GM21786 (cell line): Measurements from ENCODE around the gene RGS9.
"Not testable (repeated sequence)": the region's sequence is repeated elsewhere in the genome, so short reads cannot be mapped to it uniquely, and the experiment has no call there.

Experiments
- ATAC-seq: cut with Tn5 transposase; IDR thresholded peaks from one replicate; pipeline ENCODE4 v1.9.1; 2021; ENCODE audit not compliant: unreplicated experiment

Gene RGS9

DNA sequence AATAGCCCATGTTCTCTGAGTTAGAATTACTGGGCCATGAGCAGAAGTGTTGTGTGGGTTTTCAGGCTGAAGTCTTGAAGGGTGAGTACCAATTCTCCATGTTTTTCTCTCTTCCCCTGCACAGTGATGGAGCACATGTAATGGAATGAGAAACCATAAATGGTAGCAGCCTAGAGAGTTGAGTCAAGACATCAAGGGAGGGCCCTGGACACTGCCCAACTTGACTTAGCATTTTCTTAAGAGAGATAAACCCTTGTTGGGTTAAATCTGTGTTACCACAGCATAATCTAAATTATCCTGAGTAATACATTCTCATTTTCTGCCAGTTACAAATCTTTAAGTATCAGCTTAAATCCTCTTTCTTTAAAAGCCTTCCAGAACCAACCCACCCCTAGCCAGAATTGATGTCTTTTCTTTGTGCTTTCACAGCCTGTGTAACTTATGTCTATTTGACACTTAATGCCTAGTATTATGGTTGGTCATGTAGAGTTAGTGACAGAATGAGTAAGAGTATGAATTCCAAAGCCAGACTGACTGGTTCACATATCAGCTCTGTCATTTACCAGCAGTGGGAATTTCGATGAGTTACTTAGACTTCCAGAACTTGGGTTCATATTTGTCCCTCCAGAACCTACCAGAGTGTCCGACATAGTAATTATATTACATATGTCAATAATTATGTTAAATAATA, 27.0 kb upstream of the RGS9 start:
- ATAC-seq: no peak

DNA sequence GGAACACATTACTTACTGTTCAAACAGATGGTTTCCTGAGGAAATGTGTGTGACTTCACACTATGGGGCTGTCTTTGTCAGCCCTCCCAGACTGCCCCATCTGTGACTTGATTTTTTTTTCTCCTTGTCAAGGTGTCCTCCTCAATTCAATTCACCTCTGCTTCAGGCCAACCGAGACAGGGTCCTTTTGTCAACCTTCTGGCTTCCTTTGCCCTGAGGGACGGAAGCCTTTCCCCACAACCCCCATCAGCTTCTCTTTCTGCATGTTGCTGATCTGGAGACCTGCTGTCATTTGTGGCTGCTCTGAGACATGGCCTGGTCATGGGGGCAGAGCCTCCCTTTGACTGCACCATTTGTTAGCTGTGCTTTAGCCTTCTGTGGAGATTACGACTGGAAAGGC, 21.3 kb upstream of the RGS9 start:
- no peak for ATAC-seq

DNA sequence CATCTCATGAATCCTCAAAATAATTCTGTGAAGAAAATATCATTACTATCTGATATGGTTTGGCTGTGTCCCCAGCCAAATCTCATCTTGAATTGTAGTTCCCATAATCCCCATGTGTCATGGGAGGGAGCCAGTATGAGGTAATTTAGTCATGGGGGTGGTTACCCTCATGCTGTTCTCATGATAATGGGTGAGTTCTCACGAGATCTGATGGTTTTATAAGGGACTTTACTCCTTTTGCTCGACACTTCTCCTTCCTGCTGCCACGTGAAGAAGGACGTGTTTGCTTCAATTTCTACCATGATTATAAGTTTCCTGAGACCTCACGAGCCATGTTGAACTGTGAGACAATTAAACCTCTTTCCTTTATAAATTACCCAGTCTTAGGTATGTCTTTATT, 20.7 kb upstream of the RGS9 start:
- not testable (repeated sequence) for ATAC-seq

DNA sequence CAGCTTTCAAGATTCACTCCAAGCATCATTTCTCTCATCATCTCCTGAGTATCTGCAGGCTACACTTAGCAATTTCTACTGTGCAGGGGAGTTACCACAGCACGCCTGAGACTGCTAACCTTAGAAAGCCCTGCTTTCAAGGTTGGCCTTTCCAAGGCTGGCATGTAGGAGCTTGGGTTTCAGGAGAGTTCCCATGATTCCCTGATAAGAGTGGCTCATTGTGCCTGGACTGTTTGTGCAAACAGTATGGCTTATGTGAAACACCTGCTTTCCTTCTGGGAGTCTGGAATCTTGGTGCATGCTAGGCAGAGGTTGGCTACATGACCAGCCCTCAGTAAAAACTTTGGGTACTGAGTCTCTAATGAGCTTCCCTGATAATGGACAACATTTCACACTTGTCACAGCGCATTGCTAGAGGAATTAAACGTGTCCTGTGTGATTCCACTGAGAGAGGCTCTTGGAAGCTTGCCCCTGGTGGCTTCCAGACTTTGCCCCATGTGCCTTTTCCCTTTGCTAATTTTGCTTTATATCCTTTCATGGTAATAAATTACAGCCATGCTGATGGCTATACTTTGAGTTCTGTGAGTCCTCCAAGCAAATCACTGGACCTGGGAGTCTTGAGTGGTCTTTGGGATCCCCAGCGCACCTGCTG, 19.7 kb upstream of the RGS9 start:
- ATAC-seq: no peak

DNA sequence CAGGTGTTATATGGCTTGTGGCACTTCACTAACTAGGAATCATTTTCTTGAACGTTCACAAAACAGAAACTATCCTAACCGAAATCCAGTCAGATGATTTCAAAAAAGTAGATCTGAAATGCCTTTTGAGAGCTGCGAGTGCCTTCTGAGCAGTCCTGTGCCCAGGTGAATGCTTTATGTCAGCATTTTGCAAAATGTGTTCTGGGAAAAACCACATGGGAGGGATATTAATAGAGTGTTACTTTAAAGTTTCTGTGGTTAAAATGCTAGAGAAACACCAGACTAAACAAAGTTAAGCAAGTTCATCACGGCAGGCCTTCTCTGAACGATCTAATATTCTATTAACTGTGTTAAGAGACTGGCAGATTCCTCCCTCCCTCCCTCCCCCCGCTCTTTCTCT, 15.8 kb upstream of the RGS9 start:
- no peak for ATAC-seq

DNA sequence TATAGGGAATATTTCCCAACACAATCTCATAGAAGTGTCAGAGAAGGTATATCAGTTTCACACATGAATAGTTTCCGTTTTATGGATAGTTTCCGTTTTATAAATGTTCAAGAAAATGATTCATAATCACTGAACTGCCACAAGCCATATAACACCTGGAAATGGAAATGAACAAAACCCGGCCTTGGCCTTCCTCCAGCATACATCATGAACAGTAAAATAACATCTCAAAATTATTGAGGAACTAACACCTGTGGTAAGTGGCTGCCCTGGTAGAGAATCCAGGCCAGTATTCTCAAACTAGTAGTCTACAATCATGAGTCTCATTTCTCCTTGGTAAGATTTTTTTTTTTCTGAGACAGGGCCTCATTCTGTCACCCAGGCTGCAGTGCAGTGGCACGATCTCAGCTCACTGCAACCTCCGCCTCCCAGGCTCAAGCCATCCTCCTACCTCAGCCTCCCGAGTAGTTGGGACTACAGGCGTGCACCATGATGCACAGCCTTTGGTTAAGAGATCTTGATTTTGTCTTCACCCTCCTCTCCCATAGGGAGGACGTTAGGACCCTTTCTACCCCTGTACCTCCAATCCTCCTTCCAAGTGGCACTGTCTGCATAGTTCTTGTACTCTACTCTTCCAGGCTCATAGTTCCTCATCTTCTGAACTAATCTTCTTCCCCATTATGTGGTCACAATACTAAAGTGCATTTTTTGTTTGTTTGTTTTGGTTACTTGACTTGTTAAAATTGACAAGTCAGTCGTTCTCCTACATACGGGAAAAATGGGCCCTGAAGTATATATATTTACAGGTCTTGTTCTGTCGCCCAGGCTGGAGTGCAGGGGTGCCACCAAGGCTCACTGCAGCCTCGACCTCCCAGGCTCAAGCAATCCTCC, 15.0 kb upstream of the RGS9 start:
- ATAC-seq: no peak

DNA sequence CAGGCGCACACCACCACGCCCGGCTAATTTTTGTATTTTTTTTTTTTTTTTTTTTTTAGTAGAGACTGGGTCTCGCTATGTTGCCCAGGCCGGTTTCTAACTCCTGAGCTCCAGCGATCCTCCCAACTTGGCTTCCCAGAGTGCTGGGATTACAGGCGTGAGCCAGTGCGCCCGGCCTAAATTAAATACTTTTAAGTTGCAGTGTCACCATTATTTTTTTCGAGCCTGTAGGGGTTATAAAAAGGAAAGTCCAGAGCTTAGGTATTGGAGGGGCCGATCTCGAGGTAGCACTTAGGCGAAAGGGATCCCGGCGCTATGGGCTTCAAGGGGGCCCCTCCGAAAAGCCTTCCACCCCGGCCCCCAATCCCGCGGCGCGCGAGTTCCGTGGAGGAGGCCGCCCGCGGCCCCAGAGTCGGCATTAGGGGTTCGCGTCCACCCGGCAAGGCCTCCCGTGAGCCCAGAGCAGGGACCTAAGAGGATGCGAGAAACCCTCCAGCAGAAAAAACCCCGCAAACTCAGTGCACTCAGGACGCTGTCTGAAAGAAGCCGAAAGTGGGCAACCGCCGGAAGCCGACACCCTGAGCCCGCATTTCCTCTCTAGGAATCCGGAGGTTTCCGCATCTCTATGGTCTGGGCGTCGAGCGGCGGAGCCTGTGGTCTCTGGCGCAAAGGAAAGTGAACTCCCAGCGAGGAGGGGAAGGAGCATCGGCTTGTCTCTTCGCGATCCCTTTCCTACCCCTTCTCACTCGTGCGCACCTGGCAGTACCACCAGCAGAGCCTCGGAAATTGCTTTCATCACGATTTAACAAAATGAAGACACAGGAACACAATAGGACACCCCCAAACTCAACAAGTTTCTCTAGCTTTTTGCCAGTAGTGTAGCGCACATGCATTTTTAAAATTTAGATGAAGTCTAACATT, 14.1 kb upstream of the RGS9 start:
- peak; percentile 80 for ATAC-seq

DNA sequence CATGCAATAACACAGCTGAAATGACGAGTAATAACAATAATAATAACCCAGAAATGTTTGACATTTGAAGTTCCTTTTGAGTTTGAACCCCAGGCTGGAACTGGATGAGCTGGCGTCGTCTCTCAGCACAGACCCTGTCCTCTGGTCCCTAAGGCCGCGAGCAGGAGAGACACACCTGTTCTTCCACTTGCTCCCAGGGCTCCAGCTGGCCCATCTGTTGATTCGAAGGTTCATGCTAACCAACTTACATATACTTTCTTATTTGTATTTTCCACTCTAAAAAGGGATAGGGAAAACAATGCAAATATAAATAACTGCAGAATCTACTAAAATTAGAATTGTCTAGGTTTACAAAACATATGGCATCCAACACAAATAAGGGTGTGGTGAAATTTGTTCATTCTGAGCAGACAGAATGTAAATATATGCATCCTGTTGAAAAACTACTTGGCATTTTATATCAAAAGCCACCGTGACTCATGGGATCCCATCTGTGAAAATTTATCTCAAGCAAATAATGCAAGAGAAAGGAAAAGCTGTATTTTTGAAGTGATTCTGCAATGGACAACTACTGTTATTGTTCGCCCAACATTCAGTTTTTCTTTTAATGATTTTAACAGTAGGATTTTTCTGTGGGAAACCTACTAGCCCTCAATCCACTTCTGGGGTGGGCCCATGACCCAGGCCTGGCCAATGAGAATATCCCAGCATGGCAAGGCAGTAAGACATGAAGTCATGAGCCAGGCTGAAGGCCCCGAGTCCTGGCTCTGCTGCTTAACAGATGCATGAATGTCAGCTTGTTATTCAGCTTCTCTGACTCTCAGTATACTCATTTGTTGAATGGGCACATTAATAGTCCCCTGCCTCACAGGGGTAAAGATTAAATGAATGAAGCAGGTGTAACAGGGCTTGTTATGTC, 13.2 kb upstream of the RGS9 start:
- no peak for ATAC-seq

DNA sequence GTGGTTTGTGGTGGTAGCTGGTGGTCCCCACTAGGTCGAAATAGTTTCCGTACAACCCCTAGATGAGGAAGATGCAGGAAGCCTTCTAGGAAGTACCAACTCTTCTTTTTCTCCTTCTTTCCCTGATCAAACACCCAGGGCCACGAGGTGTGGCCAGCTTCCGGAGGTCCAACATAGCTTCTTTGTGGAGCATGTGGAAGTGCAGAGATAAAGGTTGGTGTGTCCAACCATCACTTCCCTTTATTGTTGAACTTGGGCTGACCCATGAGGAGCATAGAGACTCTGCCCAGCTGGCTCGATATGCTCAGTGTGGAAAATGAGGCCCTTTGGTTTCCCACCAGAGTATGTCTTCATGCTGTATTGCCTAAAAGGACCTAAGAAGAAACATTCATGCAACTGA, 6.3 kb upstream of the RGS9 start:
- no peak for ATAC-seq

DNA sequence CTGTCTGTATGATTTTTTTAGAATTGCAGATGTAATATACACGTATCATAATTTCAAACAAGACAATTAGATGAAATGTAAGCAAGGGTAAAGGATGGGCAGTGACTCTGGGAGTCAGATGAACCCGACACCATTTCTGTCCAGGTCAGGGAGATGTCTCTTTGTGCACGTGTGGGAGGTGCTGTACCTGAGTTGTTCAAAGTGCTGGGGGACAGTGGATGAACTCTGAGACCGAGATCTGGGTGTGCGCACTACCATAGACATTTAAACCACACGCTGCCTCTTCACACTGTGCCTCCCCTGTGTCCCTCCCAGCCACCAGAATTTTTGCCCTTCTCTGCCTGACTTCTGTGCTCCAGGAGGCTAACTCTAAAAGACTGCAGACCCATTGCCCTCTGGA, 5.9 kb upstream of the RGS9 start:
- no peak for ATAC-seq

DNA sequence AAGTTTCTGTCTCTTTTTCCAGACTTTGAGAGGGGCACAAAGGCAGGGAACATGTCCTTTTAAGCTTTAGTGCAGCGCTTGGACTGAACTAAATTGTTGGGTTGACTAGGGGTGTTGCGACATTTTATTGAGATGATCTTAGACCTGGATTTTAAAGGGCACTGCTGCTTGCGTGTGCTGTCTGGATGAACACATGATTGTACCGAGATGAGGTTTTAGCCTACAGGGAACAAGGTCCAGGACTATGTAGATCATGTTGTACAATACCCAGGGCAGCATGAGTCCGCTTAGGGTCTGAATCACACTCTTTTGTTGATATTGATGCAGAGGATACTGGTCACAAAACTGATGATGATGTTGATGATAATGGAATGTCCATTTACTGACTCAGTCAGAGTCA, 5.2 kb upstream of the RGS9 start:
- no peak for ATAC-seq

DNA sequence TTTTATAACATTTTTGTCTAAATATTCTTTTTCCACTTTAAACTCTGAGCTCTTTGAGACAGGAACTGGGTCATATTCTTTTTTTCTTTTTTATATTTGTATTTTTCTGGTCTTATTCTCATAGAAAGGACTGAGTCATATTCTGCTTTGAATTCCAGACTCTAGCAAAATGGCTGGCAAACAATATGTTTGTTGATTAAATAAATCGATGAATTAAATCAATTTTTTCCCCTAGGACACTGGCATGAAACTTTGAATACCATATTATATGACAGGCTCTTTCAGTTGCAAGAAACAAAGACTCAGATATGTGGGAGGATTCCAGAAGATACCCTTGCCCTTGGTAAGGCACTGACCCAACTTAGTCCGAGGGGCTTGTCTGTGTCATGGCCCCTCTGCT, 3.1 kb upstream of the RGS9 start:
- ATAC-seq: no peak

DNA sequence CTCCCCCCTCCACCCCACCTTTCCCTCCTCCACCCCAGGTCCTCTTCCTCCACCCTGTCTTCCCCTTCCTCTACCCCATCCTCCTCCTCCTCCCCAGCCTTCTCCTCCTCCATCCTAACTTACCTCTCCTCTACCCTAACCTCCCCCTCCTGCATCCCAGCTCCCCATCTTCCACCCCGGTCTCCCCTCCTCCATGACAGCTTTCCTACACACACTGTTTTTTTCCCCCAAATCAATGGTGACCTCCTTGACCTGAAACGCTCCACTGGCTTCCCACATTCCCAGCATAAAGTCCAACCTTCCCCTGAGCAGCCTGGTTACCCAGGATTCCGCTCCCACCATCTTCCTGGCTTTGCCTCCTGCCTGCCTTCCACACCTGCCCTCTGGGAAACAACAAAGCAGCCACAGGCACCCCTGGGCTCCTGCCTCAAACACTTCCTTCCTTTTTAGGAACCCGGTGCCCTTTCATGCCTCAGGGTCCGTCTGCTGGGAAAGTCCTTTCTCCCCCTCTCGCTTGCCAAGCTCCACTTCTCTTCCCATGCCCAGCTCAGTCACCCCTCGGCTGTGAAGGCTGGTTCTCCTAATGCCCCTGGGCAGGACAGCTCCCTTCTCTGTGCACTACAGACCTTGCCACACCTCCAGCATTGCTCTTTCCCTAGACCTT, 2.1 kb downstream of the RGS9 start:
- ATAC-seq: no peak

DNA sequence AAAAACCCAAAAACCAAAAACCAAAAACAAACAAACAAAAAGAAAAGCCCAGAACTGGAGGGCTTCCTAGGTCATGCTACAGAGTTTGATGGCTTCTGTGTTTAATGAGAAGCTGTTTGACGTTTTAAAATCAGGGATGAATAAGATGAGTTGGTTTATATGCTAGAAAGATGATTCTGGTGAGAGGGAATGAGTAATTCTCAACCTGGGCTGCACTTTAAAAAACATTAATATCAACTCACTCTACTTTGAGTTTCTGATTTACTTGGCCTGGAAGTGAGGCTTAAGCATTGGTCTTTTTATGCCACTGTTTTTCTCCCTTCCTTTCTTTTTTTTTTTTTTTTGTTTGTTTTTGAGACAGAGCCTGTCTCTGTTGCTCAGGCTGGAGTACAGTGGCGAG, 5.1 kb downstream of the RGS9 start:
- ATAC-seq: no peak

DNA sequence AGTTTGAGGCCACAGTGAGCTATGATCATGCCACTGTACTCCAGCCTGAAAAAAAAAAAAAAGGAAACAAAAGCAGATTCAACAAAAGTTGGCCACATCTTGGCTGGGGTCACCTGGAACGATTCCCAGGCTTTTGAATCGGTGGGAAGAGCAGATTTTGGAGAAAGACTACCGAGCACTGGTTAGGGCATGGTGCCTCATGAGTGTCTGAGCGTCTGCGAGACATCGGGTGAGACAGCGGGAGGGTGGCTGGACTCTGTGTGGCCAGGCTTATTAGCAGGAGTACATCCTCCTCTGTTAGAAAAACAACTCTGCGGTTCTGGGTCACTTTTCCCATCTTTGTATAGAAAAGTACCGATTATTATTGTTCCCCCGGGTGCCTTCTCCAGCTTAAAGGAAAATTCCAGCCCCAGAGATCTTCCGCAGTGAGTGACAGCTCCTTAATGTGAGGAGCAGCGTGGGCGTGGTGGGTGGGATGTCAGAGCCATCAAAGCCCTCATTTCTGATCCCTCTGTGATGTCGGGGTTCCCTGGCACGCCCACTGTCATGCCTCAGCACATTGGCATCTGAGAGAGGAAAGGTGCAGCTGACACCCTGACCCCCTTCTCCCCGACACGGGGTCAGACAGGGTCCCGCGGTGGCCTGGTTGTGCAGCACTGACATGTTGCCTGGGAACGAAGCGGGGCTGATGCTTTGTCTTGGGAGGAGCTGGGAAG, 6.9 kb downstream of the RGS9 start:
- ATAC-seq: no peak

DNA sequence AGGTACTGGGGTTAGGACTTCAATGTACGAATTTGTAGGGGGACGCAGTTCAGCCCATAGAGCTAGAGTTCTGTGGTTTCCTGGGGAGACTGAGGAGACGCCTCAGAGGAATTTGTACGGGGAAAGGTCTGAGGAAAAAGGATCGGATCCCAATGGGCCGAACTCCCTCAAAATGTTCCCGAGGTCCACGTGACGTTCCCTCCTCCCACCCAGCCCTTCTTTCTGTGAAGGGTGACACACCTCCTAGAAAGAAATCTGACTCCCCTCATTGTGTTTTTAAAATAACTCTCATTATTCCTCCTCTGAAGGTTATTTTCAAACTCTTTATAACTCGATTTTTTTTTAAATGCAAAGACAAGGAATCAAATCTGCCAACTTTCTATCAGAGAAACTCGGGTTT, 8.6 kb downstream of the RGS9 start:
- ATAC-seq: no peak

DNA sequence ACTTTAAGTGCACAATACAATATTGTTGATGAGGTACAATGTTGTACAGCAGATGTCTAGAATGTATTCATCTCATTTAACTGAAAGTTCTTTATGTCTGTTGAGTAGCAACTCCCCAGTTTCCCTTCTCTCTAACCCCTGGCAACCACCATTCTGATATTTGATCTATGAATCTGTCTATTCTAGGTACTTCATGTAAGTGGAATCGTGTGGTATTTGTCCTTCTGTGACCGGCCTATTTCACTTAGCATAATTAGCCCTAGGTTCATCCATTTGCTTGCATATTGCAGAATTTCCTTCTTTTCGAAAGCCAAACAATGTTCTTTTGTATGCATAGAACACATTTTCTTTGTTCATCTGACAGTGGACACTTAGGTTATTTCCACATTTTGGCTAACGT, 10.8 kb downstream of the RGS9 start:
- no peak for ATAC-seq

DNA sequence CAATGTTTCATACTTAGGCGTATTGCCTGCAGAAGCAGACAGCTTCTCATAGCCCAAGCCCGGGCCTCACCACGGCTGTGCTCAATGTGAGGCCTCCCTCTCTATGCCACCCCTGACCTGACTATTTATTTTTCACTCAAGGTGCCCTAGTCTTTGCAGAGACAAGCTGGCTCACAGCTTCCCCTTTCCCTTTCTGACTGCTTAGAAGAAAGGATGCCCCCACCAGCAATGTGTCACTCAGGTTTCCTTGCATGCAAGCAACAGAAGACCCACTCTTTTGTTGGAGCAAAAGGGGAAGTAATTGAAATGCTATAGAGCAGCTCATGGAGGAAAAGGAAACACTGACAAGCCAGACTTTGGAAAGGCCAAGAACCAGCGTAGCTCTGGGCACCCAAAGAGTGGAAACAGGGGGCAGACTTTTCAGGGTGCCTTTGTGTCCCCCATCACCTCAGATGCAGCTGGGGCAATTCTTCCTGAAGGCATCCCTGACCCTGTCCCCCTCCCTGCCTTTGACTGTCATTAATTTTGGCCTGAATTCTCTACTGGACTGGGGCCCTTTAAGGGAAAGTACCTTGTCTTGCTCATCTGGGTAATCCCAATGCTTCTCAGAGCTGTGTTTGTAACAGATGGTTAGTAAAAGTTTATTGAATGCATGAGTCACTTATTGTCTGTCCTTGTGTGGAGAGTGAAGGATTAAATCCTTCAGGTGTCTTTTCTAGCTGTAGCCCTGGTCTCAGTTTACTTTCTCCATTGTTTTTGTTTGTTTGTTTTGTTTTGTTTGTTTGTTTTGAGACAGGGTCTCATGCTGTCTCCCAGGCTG, 17.8 kb downstream of the RGS9 start:
- peak; percentile 86 for ATAC-seq
